CD4-positive, alpha-beta T cell treated with Interleukin-1 beta for 1 hour (primary cell): ENCODE data around the gene SNAI3.

Source experiments
- DNase-seq, 2 donors: peaks; one replicate each; pipeline ENCODE4 v3.0.0-alpha.2; 2020 to 2022

The SNAI3 gene

DNA sequence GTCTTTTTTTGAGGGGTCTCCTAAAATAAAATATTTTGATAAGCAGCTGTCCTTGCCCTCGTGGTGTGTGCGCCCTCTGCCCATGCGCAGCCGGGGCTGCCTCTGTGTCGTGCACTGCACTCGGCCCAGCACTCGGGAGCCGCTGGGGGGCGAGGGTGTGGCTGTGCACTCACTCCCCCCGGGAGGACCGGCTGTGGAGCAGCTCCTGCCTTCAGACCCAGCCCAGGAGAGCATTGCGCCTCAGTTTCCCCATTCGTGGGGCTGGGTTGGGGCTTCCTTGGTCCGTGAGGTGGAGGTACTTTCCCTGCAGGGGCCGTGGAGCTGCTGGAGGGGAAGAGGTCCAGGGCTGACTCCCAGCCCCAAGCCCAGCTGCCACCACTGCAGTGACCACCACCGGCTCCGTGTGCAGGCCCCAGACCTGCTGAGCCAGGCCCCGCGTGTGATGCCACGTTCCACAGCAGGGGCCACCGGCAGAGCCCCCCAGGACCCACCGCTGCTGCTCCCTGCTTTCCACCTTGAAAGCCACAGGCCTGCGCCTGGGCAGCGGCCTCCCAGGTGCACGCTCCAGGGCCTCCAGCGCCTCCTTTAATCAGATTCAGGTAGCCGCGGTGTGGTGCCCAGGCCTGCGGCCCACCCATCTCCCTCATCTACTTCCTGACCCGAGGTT is 54.3 kb downstream of the SNAI3 start:
- no peak for DNase-seq

DNA sequence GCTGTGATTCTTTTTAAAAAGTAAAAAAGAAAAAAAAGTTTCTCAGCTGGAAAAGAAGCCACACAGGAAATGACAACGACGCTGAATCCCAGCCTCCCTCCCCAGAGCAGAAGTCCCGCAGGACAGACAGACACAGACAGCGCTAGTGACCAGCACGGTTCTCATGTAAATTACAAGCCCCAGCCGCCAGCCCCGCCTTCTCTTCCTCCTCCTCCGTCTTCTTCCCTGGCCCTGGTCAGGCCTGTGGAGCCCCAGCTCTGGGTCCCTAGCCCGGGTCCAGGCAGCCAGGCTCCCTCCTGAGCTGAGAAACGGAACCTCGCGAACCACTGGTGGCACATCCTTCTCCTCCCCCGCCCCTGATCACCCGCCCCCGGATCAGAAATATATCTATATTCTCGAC is 54.9 kb downstream of the SNAI3 start:
- no peak for DNase-seq

DNA sequence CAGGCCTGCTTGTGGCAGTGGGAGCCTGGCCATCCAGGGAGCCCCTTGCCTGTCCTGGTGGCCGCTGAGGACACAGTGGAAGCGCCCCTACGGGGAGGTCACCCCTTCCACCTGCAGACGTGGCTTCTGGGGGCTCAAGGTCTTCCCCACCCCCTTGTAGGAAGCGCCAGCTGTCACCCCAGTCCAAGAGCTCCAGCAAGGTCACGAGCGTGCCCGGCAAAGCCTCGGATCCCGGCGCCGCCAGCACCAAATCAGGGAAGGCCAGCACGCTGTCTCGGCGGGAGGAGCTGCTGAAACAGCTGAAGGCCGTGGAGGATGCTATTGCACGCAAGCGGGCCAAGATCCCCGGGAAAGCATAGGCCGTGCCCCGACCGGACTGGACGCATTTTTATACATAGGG is 55.4 kb downstream of the SNAI3 start:
- DNase-seq: no peak

DNA sequence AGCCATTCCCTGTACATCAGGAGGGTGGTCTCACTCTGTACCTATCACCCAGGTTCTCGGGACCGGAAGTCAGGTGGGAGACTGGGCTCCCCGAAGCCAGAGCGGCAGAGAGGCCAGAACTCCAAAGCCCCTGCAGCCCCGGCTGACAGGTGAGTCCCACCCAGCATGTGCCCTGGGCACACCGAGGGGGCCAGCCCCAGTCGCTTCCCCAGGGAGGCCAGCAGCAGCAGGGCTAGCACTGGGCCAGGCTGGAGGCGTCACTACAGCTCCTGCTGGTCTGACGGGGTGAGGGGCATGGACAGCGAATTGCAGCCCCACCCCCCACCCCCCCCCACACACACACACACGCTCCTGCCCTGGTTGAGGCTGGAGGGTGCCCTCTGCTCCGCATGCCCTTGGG is 55.9 kb downstream of the SNAI3 start:
- no peak for DNase-seq

DNA sequence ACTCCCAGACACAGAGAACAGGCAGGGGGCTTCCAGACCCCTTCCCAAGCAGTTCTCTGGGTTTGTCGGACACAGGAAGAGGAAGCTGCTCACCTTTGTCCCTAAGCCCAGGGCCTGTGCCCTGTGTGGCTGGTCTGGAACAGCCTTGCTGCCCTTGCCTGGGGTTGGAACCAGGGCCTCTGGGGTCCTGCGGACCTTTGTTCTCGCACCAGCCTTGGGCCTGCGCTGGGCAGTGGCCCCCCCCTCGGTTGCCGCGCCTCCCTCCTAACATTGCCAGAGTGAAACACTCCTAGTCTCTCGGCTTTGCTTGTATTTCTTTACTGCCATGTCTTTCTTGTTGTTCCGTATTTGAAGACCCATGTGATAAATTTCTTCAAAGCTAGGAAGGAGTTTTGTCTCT is 56.5 kb downstream of the SNAI3 start:
- DNase-seq: no peak

DNA sequence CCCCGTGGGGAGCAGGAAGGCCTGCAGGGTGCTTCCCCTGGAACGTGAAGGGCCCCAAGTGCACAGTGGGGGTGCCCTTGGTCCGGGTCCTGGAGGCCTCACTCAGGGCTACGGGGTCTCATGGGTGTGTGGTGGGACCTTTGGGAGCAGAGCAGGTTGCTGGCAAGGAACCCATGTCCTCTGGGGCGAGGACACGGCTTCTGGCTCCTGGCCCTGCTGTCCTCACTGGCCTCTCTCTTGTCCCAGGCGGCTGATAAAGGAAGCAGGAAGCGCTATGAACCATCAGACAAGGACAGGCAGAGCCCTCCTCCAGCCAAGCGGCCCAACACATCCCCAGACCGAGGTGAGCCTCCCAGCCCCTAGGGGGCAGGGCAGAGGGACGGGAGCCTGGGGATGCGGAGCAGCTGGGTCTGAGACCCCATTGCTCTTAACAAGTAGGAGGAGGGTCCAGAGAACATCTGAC is 57.8 kb downstream of the SNAI3 start:
- no peak for DNase-seq
